Prostate gland (tissue), 2 donors: Measurements from ENCODE around the gene TCF7.

ENCODE experiments used
- POLR2A ChIP-seq: fragments of 450-650 bp; IDR thresholded peaks from one replicate; pipeline ENCODE4 v1.6.1; 2016; ENCODE audit warnings: antibody characterized with exemption, mild to moderate bottlenecking
- POLR2AphosphoS5 ChIP-seq: sonication (generic); formaldehyde crosslinking; IDR thresholded peaks from one replicate; pipeline ENCODE4 v1.6.1; 2017; ENCODE audit warnings: antibody characterized with exemption
- TF ChIP-seq, protein P1 (sequence below), 4 experiments: fragments of 200-600 bp in 2 of 4; fragments of 450-650 bp in 2 of 4; sonication (generic) in 2 of 4; IDR thresholded peaks; 1 replicate in 3 of 4; 2 replicates in 1 of 4; pipeline ENCODE4 v1.5.1; 2016 to 2019; ENCODE audit warnings: antibody characterized with exemption in 4 of 4, mild to moderate bottlenecking in 2 of 4, moderate library complexity in 2 of 4

DNA sequence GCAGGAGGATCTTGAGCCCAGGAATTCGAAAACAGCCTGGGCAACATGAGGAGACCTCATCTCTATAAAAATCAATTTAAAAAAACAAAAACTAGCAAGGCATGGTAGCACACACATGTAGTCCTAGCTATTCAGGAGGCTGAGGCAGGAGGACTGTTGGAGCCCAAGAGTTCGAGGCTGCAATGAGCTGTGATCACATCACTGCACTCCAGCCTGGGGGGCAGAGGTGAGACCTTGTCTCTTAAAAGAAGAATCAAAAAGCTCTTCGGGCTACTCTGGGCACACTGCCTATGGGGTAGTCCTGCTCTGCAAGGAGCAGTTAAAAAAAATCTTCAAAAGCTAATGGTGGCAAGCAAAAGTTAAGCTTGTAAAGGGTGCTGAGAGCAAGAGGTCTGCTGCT, 38.8 kb downstream of the TCF7 start:
- TF ChIP-seq POLR2A (no peak), POLR2AphosphoS5 (no peak)
- TF ChIP-seq, protein P1, sequence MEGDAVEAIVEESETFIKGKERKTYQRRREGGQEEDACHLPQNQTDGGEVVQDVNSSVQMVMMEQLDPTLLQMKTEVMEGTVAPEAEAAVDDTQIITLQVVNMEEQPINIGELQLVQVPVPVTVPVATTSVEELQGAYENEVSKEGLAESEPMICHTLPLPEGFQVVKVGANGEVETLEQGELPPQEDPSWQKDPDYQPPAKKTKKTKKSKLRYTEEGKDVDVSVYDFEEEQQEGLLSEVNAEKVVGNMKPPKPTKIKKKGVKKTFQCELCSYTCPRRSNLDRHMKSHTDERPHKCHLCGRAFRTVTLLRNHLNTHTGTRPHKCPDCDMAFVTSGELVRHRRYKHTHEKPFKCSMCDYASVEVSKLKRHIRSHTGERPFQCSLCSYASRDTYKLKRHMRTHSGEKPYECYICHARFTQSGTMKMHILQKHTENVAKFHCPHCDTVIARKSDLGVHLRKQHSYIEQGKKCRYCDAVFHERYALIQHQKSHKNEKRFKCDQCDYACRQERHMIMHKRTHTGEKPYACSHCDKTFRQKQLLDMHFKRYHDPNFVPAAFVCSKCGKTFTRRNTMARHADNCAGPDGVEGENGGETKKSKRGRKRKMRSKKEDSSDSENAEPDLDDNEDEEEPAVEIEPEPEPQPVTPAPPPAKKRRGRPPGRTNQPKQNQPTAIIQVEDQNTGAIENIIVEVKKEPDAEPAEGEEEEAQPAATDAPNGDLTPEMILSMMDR (IDR thresholded peaks at IDR 0.05): no peak
